ENCODE measurements around the gene INTS14.

DNA sequence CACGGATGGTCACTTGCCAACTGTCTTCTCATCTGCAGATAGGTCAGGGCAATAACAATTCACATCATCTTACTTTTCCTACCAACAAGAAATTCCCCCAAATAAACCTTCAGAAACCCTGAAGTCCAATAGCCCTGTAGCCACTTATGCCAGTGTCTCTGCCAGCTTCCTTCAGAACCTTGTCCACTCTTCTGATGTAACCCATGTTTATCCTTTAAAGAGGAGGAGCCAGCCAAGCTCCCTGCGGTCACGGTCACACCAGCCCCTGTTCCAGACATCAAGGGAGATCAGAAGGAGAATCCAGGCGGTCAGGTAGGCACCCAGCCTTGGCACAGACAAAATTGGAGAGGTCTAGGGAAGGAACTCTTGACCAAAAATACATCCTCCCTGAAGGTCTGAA lies 34.5 kb upstream of the INTS14 start:
- TF ChIP-seq CTCF (IDR thresholded peaks at IDR 0.05), result no peak
- no peak for TF ChIP-seq ZFX (IDR thresholded peaks at IDR 0.05; ENCODE audit: borderline replicate concordance)

Data from 22Rv1 (cell line).